ENCODE data around the gene WNT16.

- TF ChIP-seq POLR2AphosphoS5 (IDR thresholded peaks at IDR 0.05; ENCODE audit: low read depth, low read length): no peak
- no peak for TF ChIP-seq CTCF (IDR thresholded peaks at IDR 0.05)
- no peak for TF ChIP-seq REST (IDR thresholded peaks at IDR 0.05; ENCODE audit: insufficient read depth in 1 of 2, low read depth in 2 of 2, low read length in 1 of 2)
These were observed 6.3 kb downstream of the WNT16 start for GRCh38 chr7:121334875-121335648.
